ENCODE data around the gene APLN. TPM values are rescaled to one million over a fixed set of nuclear protein-coding genes. Genes with fewer than 3 reads are reported as not detected.

Gene APLN
- total RNA-seq, 1 experiment from 2014 or later, result not detected

- intact Hi-C loops (cut with micrococcal nuclease), result no loop called here
- DNase-seq (ENCODE audit: unreplicated experiment), result peak; percentile 20
Measured at GRCh38 chrX:129679901-129680300, 25.1 kb upstream of the APLN start.

GRCh38 chrX:129678614-129679195, 23.9 kb upstream of the APLN start:
- intact Hi-C loops (cut with micrococcal nuclease), result no loop called here
- H3K4me3 Mint-ChIP-seq (ENCODE audit: unreplicated experiment), result no peak overlapping the region
- BruUV-seq (replicated peaks), result no TSS peak
- H3K36me3 Mint-ChIP-seq (ENCODE audit: insufficient read depth, unreplicated experiment), result no peaks in the 10 kb centered on the region
- no peak for TF ChIP-seq CTCF (IDR thresholded peaks at IDR 0.05; ENCODE audit: unreplicated experiment)
- DNase-seq (ENCODE audit: unreplicated experiment), result no peak
- no peaks in the 10 kb centered on the region for H3K9me3 Mint-ChIP-seq (ENCODE audit: unreplicated experiment)
- H3K27me3 Mint-ChIP-seq (ENCODE audit: insufficient read depth, unreplicated experiment), result peaks cover 33% of the 10 kb centered on the region
- no peak overlapping the region for H3K27ac Mint-ChIP-seq (ENCODE audit: low read depth, unreplicated experiment)
- ChIA-PET POLR2A (interaction anchor here (0.5 to 0.6 kb wide), 2 partner anchors 324 to 489 kb away, joined by 3 to 4 read pairs; no protein-coding TSS in a partner anchor), CTCF (interaction anchor here (0.6 to 3.2 kb wide), 5 partner anchors 23 to 1200 kb away, joined by 3 to 10 read pairs (median 4); partner anchors contain the start of gene APLN)
- H3K4me1 Mint-ChIP-seq (ENCODE audit: insufficient read depth, unreplicated experiment), result no peaks in the 10 kb centered on the region

More at GRCh38 chrX:129679901-129680300, 25.1 kb upstream of the APLN start:
- H3K27me3 Mint-ChIP-seq (ENCODE audit: insufficient read depth, unreplicated experiment), result peaks cover 33% of the 10 kb centered on the region
- no peaks in the 10 kb centered on the region for H3K36me3 Mint-ChIP-seq (ENCODE audit: insufficient read depth, unreplicated experiment)
- no peak for TF ChIP-seq CTCF (IDR thresholded peaks at IDR 0.05; ENCODE audit: unreplicated experiment)
- H3K27ac Mint-ChIP-seq (ENCODE audit: low read depth, unreplicated experiment), result no peak overlapping the region
- H3K4me3 Mint-ChIP-seq (ENCODE audit: unreplicated experiment), result no peak overlapping the region
- ChIA-PET CTCF (interaction anchor here (0.6 to 3.2 kb wide), 5 partner anchors 16 to 149 kb away, joined by 3 to 10 read pairs (median 3); partner anchors contain the start of gene APLN), POLR2A (no interaction called here)
- BruUV-seq (replicated peaks), result no TSS peak
- no peaks in the 10 kb centered on the region for H3K4me1 Mint-ChIP-seq (ENCODE audit: insufficient read depth, unreplicated experiment)
- no peaks in the 10 kb centered on the region for H3K9me3 Mint-ChIP-seq (ENCODE audit: unreplicated experiment)

- TF ChIP-seq CTCF (IDR thresholded peaks at IDR 0.05; ENCODE audit: unreplicated experiment), result no peak
- BruUV-seq (replicated peaks), result no TSS peak
- H3K27me3 Mint-ChIP-seq (ENCODE audit: insufficient read depth, unreplicated experiment), result peaks cover 24% of the 10 kb centered on the region
- no peak overlapping the region for H3K4me3 Mint-ChIP-seq (ENCODE audit: unreplicated experiment)
- H3K36me3 Mint-ChIP-seq (ENCODE audit: insufficient read depth, unreplicated experiment), result no peaks in the 10 kb centered on the region
- intact Hi-C loops (cut with micrococcal nuclease), result no loop called here
- no peak overlapping the region for H3K27ac Mint-ChIP-seq (ENCODE audit: low read depth, unreplicated experiment)
- DNase-seq (ENCODE audit: unreplicated experiment), result no peak
- H3K4me1 Mint-ChIP-seq (ENCODE audit: insufficient read depth, unreplicated experiment), result peaks cover 6% of the 10 kb centered on the region
- peaks cover 3% of the 10 kb centered on the region for H3K9me3 Mint-ChIP-seq (ENCODE audit: unreplicated experiment)
- POLR2A ChIA-PET, result no interaction called here
- CTCF ChIA-PET, result no interaction called here
Measured at GRCh38 chrX:129667412-129667811, 12.7 kb upstream of the APLN start.

- ChIA-PET CTCF (interaction anchor here (0.6 to 1.3 kb wide), 2 partner anchors 60 to 62 kb away, joined by 3 to 4 read pairs; no protein-coding TSS in a partner anchor), POLR2A (no interaction called here)
- peak; percentile 65 for DNase-seq (ENCODE audit: unreplicated experiment)
- Mint-ChIP-seq H3K9me3 (ENCODE audit: unreplicated experiment) (no peaks in the 10 kb centered on the region), H3K4me3 (ENCODE audit: unreplicated experiment) (no peak overlapping the region), H3K27me3 (ENCODE audit: insufficient read depth, unreplicated experiment) (peaks cover 34% of the 10 kb centered on the region), H3K36me3 (ENCODE audit: insufficient read depth, unreplicated experiment) (no peaks in the 10 kb centered on the region), H3K4me1 (ENCODE audit: insufficient read depth, unreplicated experiment) (peaks cover 6% of the 10 kb centered on the region), H3K27ac (ENCODE audit: low read depth, unreplicated experiment) (peak overlapping the region; percentile 17)
- no TSS peak for BruUV-seq (replicated peaks)
- TF ChIP-seq CTCF (IDR thresholded peaks at IDR 0.05; ENCODE audit: unreplicated experiment), result no peak
- intact Hi-C loops (cut with micrococcal nuclease), result no loop called here
Measured at GRCh38 chrX:129665916-129666644, 11.3 kb upstream of the APLN start.
